NB4 (cell line): ENCODE measurements around the gene ZNF296.

Experiments
- DNase-seq: peaks from one replicate; pipeline ENCODE4 v3.0.0; 2010; ENCODE audit warnings: low read depth
- H3K4me3 ChIP-seq: one replicate; pipeline ENCODE4 v1.5.1; 2011; ENCODE audit warnings: mild to moderate bottlenecking, low read depth, low read length, moderate library complexity
- CTCF ChIP-seq: IDR thresholded peaks from one replicate; pipeline ENCODE4 v1.5.1; 2012; ENCODE audit warnings: low read depth, low read length
- MAX ChIP-seq: IDR thresholded peaks from 2 replicates; pipeline ENCODE4 v1.6.1; 2011; ENCODE audit warnings: low read depth, low read length
- MYC ChIP-seq: IDR thresholded peaks from 2 replicates; pipeline ENCODE4 v1.6.1; 2011; ENCODE audit warnings: low read depth, low read length
- POLR2A ChIP-seq: IDR thresholded peaks from 2 replicates; pipeline ENCODE4 v1.6.1; 2011; ENCODE audit warnings: mild to moderate bottlenecking; ENCODE audit not compliant: insufficient read length; ENCODE audit errors: extremely low read depth

Gene ZNF296

GRCh38 chr19:45025264-45025663 lies 51.0 kb downstream of the ZNF296 start:
- no peak for DNase-seq
- H3K4me3 ChIP-seq = no peak overlapping the region
- TF ChIP-seq POLR2A (no peak), MYC (no peak), CTCF (no peak), MAX (no peak)

GRCh38 chr19:45023048-45023447 lies 53.2 kb downstream of the ZNF296 start:
- DNase-seq = no peak
- H3K4me3 ChIP-seq = no peak overlapping the region
- TF ChIP-seq POLR2A (no peak), CTCF (no peak)

- no peak for TF ChIP-seq MAX
- no peak for TF ChIP-seq MYC
- no peak for TF ChIP-seq POLR2A
- no peak overlapping the region for H3K4me3 ChIP-seq
- no peak for DNase-seq
These were observed 54.3 kb downstream of the ZNF296 start for GRCh38 chr19:45021971-45022370.
